ENCODE results near the gene NOTCH4. TPM values are rescaled to one million over a fixed set of nuclear protein-coding genes. Genes with fewer than 3 reads are reported as not detected.
A peak's percentile ranks its signal among the peaks of the same experiment; 100 is the strongest.
"Not testable (repeated sequence)": the region's sequence is repeated elsewhere in the genome, so short reads cannot be mapped to it uniquely, and the experiment has no call there.

NOTCH4 gene
- polyA plus RNA-seq = 10 to 100 TPM in 1 of 4 donors, 1 to 10 TPM in 3; 1.1 to 15.2 (median 4.6) TPM
- long read RNA-seq, donor 1 = 0 reads
- long read RNA-seq, donor 2 = 0 reads
- long read RNA-seq, donor 3 = 0 reads
- long read RNA-seq, donor 4 = 0 reads
- long read RNA-seq, donor 5 = 0 reads
- long read RNA-seq, donor 6 = 0 reads
- long read RNA-seq, donor 7 = 0 reads
- long read RNA-seq, donor 8 = 0 reads
- long read RNA-seq, donor 9 = 0 reads
- long read RNA-seq, donor 10, partial matches to known transcripts = 5 of 5 reads
- long read RNA-seq, donor 10, other reads (novel, unspliced or antisense) = 0 of 5 reads

DNA sequence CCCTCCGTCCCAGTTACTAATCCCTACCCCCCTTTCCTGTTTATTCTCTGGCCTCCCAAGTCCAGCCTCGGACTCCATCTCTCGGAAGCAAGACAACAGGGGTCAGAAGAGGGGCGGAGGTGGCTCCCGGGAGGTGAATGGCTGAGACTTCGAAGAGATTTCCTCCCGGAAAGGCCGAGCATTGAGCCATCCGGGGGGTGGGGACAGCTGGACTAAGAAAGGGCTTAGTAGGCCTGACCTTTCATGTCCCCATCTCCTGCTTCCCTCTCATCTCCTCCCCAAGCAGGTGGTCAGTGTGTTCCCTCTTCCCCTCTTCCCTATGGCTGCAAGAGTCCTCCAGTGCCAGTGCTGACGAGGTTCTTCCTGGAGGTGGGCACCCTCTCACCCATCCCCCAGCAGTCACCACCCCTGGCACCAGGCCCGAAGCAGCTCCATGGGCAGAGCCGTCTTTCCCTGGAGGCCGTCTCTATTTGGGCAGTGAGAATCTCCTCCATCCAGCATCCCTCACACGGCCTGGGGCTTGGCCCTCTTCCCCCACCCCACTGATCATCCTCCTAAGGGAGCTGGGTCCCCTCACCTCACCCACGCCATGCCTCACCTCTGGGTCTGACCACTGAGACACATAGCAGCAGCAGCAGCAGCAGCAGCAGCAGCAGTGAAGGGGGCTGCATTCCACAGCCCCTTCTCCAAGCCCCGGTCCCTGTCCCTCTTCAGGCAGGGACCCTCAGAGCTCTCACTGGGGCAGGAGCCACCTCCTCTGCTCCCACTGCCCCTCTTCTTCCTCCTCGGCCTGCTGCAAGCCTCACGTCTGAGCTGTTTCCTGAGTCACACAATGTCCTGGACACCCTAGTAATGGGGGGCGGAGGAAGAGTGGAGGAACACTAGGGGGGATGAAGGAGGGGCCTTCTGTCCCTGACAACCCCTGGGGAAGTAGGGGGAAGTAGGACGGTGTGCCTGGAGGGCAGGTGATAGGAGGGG lies at the start of gene NOTCH4:
TSS of gene NOTCH4 (minus strand) at position 810 of the 978 bp plus-strand sequence. CDS start at position 671, 139 bp downstream.
- no peak for FAIRE-seq
- H3K9me3 ChIP-seq (ENCODE audit: control insufficient read depth in 2 of 2, insufficient read depth in 1 of 2, low read depth in 1 of 2, low read length in 1 of 2) = no peaks in the 10 kb centered on the region
- H3K27ac ChIP-seq (ENCODE audit: low read depth in 1 of 3, low read length in 2 of 3) = peak within 1 kb of the TSS in 1 of 3 donors; percentile 39

GRCh38 chr6:32271429-32271828 lies 47.6 kb upstream of the NOTCH4 start:
- Histone ChIP-seq H3K27ac (ENCODE audit: low read depth in 1 of 3, low read length in 2 of 3) (no peak overlapping the region), H3K36me3 (ENCODE audit: control insufficient read depth in 3 of 3, insufficient read depth in 2 of 3, low read depth in 1 of 3, low read length in 3 of 3) (no peaks in the 10 kb centered on the region), H3K27me3 (ENCODE audit: control insufficient read depth in 3 of 3, insufficient read depth in 3 of 3, low read length in 3 of 3) (no peaks in the 10 kb centered on the region), H3K9me3 (ENCODE audit: control insufficient read depth in 2 of 2, insufficient read depth in 1 of 2, low read depth in 1 of 2, low read length in 1 of 2) (peaks cover 0 to 1% of the 10 kb centered on the region in 2 donors), H3K4me1 (ENCODE audit: control insufficient read depth in 3 of 3, insufficient read depth in 2 of 3, low read depth in 1 of 3, low read length in 2 of 3) (no peaks in the 10 kb centered on the region), H3K4me3 (ENCODE audit: low read depth in 1 of 3, low read length in 3 of 3) (no peak overlapping the region)
- WGBS, 3 donors = 47 to 77% (median 69%) methylated on average over 1 of the region's 1 CpG
- DNase-seq (no peak), FAIRE-seq (peak; percentile 73)

More for the DNA sequence above, at the start of gene NOTCH4:
- WGBS, 3 donors = 54 to 72% (median 69%) methylated on average over 20 of the region's 20 CpGs
- Histone ChIP-seq H3K36me3 (ENCODE audit: control insufficient read depth in 3 of 3, insufficient read depth in 2 of 3, low read depth in 1 of 3, low read length in 3 of 3) (no peaks in the 10 kb centered on the region), H3K4me3 (ENCODE audit: low read depth in 1 of 3, low read length in 3 of 3) (no peak within 1 kb of the TSS), H3K27me3 (ENCODE audit: control insufficient read depth in 3 of 3, insufficient read depth in 3 of 3, low read length in 3 of 3) (peaks cover 0 to 1% (median 0%) of the 10 kb centered on the region in 3 donors), H3K4me1 (ENCODE audit: control insufficient read depth in 3 of 3, insufficient read depth in 2 of 3, low read depth in 1 of 3, low read length in 2 of 3) (no peaks in the 10 kb centered on the region)
- no peak for DNase-seq

DNA sequence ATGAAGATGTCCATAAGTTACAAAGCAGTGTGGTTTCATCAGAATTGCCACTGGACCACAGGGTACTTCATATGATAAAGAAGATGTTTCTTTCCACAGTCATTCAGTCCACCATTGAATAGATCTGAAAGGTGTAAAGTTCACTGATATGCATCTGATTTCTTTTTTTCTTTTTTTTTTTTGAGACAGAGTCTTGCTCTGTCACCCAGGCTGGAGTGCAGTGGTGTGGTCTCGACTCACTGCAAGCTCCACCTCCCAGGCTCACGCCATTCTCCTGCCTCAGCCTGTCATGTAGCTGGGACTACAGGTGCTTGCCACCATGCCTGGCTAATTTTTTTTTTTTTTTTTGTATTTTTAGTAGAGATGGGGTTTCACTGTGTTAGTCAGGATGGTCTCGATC lies 44.6 kb upstream of the NOTCH4 start:
- not testable (repeated sequence) for H3K27me3 ChIP-seq (ENCODE audit: control insufficient read depth in 3 of 3, insufficient read depth in 3 of 3, low read length in 3 of 3); H3K9me3 ChIP-seq (ENCODE audit: control insufficient read depth in 2 of 2, insufficient read depth in 1 of 2, low read depth in 1 of 2, low read length in 1 of 2); H3K4me3 ChIP-seq (ENCODE audit: low read depth in 1 of 3, low read length in 3 of 3); DNase-seq; H3K27ac ChIP-seq (ENCODE audit: low read depth in 1 of 3, low read length in 2 of 3); H3K4me1 ChIP-seq (ENCODE audit: control insufficient read depth in 3 of 3, insufficient read depth in 2 of 3, low read depth in 1 of 3, low read length in 2 of 3); H3K36me3 ChIP-seq (ENCODE audit: control insufficient read depth in 3 of 3, insufficient read depth in 2 of 3, low read depth in 1 of 3, low read length in 3 of 3); FAIRE-seq
- 22 to 79% (median 45%) methylated on average over 2 to 3 of the region's 3 CpGs for WGBS, 3 donors

- FAIRE-seq (no peak), DNase-seq (no peak)
- Histone ChIP-seq H3K9me3 (ENCODE audit: control insufficient read depth in 2 of 2, insufficient read depth in 1 of 2, low read depth in 1 of 2, low read length in 1 of 2) (no peaks in the 10 kb centered on the region), H3K36me3 (ENCODE audit: control insufficient read depth in 3 of 3, insufficient read depth in 2 of 3, low read depth in 1 of 3, low read length in 3 of 3) (no peaks in the 10 kb centered on the region), H3K27ac (ENCODE audit: low read depth in 1 of 3, low read length in 2 of 3) (no peak overlapping the region), H3K27me3 (ENCODE audit: control insufficient read depth in 3 of 3, insufficient read depth in 3 of 3, low read length in 3 of 3) (no peaks in the 10 kb centered on the region), H3K4me3 (ENCODE audit: low read depth in 1 of 3, low read length in 3 of 3) (no peak overlapping the region), H3K4me1 (ENCODE audit: control insufficient read depth in 3 of 3, insufficient read depth in 2 of 3, low read depth in 1 of 3, low read length in 2 of 3) (no peaks in the 10 kb centered on the region)
Observed at GRCh38 chr6:32267035-32267434, 43.2 kb upstream of the NOTCH4 start.

DNA sequence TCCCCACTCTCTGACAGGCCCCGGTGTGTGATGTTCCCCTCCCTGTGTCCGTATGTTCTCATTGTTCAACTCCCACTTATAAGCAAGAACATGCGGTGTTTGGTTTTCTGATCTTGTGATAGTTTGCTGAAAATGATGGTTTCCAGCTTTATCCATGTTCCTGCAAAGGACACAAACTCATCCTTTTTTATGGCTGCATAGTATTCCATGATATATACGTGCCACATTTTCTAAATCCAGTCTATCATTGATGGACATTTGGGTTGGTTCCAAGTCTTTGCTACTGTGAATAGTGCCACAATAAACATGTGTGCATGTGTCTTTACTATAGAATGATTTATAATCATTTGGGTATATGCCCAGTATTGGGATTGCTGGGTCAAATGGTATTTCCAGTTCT lies 33.4 kb upstream of the NOTCH4 start:
- not testable (repeated sequence) for H3K27ac ChIP-seq (ENCODE audit: low read depth in 1 of 3, low read length in 2 of 3)

GRCh38 chr6:32255199-32256153 lies 31.6 kb upstream of the NOTCH4 start:
- Histone ChIP-seq H3K4me1 (ENCODE audit: control insufficient read depth in 3 of 3, insufficient read depth in 2 of 3, low read depth in 1 of 3, low read length in 2 of 3) (peaks cover 0 to 8% (median 0%) of the 10 kb centered on the region in 3 donors), H3K27me3 (ENCODE audit: control insufficient read depth in 3 of 3, insufficient read depth in 3 of 3, low read length in 3 of 3) (peaks cover 0 to 18% (median 0%) of the 10 kb centered on the region in 3 donors), H3K27ac (ENCODE audit: low read depth in 1 of 3, low read length in 2 of 3) (peak overlapping the region in 2 of 3 donors; percentile 68 to 84), H3K36me3 (ENCODE audit: control insufficient read depth in 3 of 3, insufficient read depth in 2 of 3, low read depth in 1 of 3, low read length in 3 of 3) (no peaks in the 10 kb centered on the region), H3K9me3 (ENCODE audit: control insufficient read depth in 2 of 2, insufficient read depth in 1 of 2, low read depth in 1 of 2, low read length in 1 of 2) (no peaks in the 10 kb centered on the region), H3K4me3 (ENCODE audit: low read depth in 1 of 3, low read length in 3 of 3) (peak overlapping the region in 2 of 3 donors; percentile 21 to 42)
- 9 to 21% (median 17%) methylated on average over 26 to 30 of the region's 30 CpGs for WGBS, 3 donors
- DNase-seq = peak; percentile 63 to 81
- no peak for FAIRE-seq

More for the DNA sequence above, 33.4 kb upstream of the NOTCH4 start:
- H3K4me1 ChIP-seq (ENCODE audit: control insufficient read depth in 3 of 3, insufficient read depth in 2 of 3, low read depth in 1 of 3, low read length in 2 of 3); H3K36me3 ChIP-seq (ENCODE audit: control insufficient read depth in 3 of 3, insufficient read depth in 2 of 3, low read depth in 1 of 3, low read length in 3 of 3); H3K4me3 ChIP-seq (ENCODE audit: low read depth in 1 of 3, low read length in 3 of 3); H3K9me3 ChIP-seq (ENCODE audit: control insufficient read depth in 2 of 2, insufficient read depth in 1 of 2, low read depth in 1 of 2, low read length in 1 of 2); FAIRE-seq; DNase-seq: not testable (repeated sequence)
- 90 to 94% (median 91%) methylated on average over 3 to 4 of the region's 4 CpGs for WGBS, 3 donors
- H3K27me3 ChIP-seq (ENCODE audit: control insufficient read depth in 3 of 3, insufficient read depth in 3 of 3, low read length in 3 of 3) = peaks cover 0 to 18% (median 0%) of the 10 kb centered on the region in 3 donors

DNA sequence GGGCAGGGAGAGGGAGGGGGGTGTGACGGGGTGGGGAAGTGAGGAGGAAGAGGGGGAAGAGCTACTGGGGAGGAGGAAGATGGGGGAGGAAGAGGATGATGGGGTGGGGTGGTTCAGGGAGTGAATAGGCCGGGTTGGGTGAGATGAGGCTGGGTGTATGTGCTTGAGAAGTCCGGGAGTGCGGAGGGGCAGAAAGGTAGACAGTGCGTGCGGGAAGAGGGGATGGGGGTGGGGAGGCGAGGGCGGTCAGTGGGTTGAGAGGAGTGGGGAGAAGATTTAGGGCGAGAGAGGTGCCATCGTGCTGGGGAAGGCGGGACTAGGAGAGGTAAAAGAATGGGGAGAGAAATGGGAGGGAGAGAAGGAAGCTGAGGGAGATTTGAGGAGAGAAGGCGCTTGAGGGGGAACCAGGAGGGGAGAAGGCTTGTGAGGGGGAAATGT lies 30.9 kb upstream of the NOTCH4 start:
- DNase-seq (no peak), FAIRE-seq (no peak)
- Histone ChIP-seq H3K27ac (ENCODE audit: low read depth in 1 of 3, low read length in 2 of 3) (peak overlapping the region in 2 of 3 donors; percentile 68 to 84), H3K4me1 (ENCODE audit: control insufficient read depth in 3 of 3, insufficient read depth in 2 of 3, low read depth in 1 of 3, low read length in 2 of 3) (peaks cover 0 to 8% (median 0%) of the 10 kb centered on the region in 3 donors), H3K27me3 (ENCODE audit: control insufficient read depth in 3 of 3, insufficient read depth in 3 of 3, low read length in 3 of 3) (peaks cover 0 to 18% (median 0%) of the 10 kb centered on the region in 3 donors), H3K36me3 (ENCODE audit: control insufficient read depth in 3 of 3, insufficient read depth in 2 of 3, low read depth in 1 of 3, low read length in 3 of 3) (no peaks in the 10 kb centered on the region), H3K9me3 (ENCODE audit: control insufficient read depth in 2 of 2, insufficient read depth in 1 of 2, low read depth in 1 of 2, low read length in 1 of 2) (no peaks in the 10 kb centered on the region), H3K4me3 (ENCODE audit: low read depth in 1 of 3, low read length in 3 of 3) (peak overlapping the region in 2 of 3 donors; percentile 21 to 42)
- 21 to 42% (median 24%) methylated on average over 12 of the region's 12 CpGs for WGBS, 3 donors
